Measurements from ENCODE around the gene PDX1. TPM values are rescaled to one million over a fixed set of nuclear protein-coding genes. Genes with fewer than 3 reads are reported as not detected.

Gene PDX1
- not detected in 2 replicates for total RNA-seq (2014; rRNA removed; shearing (Covaris generic))

GRCh38 chr13:27919934-27920676 lies at the start of gene PDX1:
PDX1 (plus strand) TSS chr13:27920000; CDS start chr13:27920139, 139 bp downstream.
- no peak for DNase-seq (ENCODE audit: low spot score)
- in situ Hi-C loops (cut with HindIII; ENCODE audit: low sequenced_read_pairs): no loop called here

- DNase-seq (ENCODE audit: low spot score): no peak
- in situ Hi-C loops (cut with HindIII; ENCODE audit: low sequenced_read_pairs): no loop called here
Measured at GRCh38 chr13:27878274-27878673, 41.5 kb upstream of the PDX1 start.

GRCh38 chr13:27889471-27889870 lies 30.3 kb upstream of the PDX1 start:
- in situ Hi-C loops (cut with HindIII; ENCODE audit: low sequenced_read_pairs): no loop called here
- no peak for DNase-seq (ENCODE audit: low spot score)

GRCh38 chr13:27896726-27897125 lies 23.1 kb upstream of the PDX1 start:
- no peak for DNase-seq (ENCODE audit: low spot score)
- in situ Hi-C loops (cut with HindIII; ENCODE audit: low sequenced_read_pairs): no loop called here

GRCh38 chr13:27904719-27905118 lies 15.1 kb upstream of the PDX1 start:
- no peak for DNase-seq (ENCODE audit: low spot score)
- in situ Hi-C loops (cut with HindIII; ENCODE audit: low sequenced_read_pairs): no loop called here

- in situ Hi-C loops (cut with HindIII; ENCODE audit: low sequenced_read_pairs): no loop called here
- DNase-seq (ENCODE audit: low spot score): no peak
Measured at GRCh38 chr13:27905650-27906049, 14.2 kb upstream of the PDX1 start.

GRCh38 chr13:27907121-27907787 lies 12.5 kb upstream of the PDX1 start:
- in situ Hi-C loops (cut with HindIII; ENCODE audit: low sequenced_read_pairs): no loop called here
- no peak for DNase-seq (ENCODE audit: low spot score)

- DNase-seq (ENCODE audit: low spot score): no peak
- in situ Hi-C loops (cut with HindIII; ENCODE audit: low sequenced_read_pairs): no loop called here
Measured at GRCh38 chr13:27909378-27909777, 10.4 kb upstream of the PDX1 start.

- in situ Hi-C loops (cut with HindIII; ENCODE audit: low sequenced_read_pairs): no loop called here
- DNase-seq (ENCODE audit: low spot score): no peak
Measured at GRCh38 chr13:27911521-27911920, 8.3 kb upstream of the PDX1 start.

GRCh38 chr13:27913160-27913559 lies 6.6 kb upstream of the PDX1 start:
- in situ Hi-C loops (cut with HindIII; ENCODE audit: low sequenced_read_pairs): no loop called here
- DNase-seq (ENCODE audit: low spot score): no peak

GRCh38 chr13:27915301-27916207 lies 4.2 kb upstream of the PDX1 start:
- DNase-seq (ENCODE audit: low spot score): no peak

GRCh38 chr13:27917121-27917947 lies 2.5 kb upstream of the PDX1 start:
- DNase-seq (ENCODE audit: low spot score): no peak
- in situ Hi-C loops (cut with HindIII; ENCODE audit: low sequenced_read_pairs): no loop called here

More at GRCh38 chr13:27915301-27916207, 4.2 kb upstream of the PDX1 start:
- in situ Hi-C loops (cut with HindIII; ENCODE audit: low sequenced_read_pairs): no loop called here

- no peak for DNase-seq (ENCODE audit: low spot score)
- in situ Hi-C loops (cut with HindIII; ENCODE audit: low sequenced_read_pairs): no loop called here
Measured at GRCh38 chr13:27918041-27918917, 1.5 kb upstream of the PDX1 start.

- in situ Hi-C loops (cut with HindIII; ENCODE audit: low sequenced_read_pairs): no loop called here
- DNase-seq (ENCODE audit: low spot score): no peak
Measured at GRCh38 chr13:27918918-27919658, 712 bp upstream of the PDX1 start.

- in situ Hi-C loops (cut with HindIII; ENCODE audit: low sequenced_read_pairs): no loop called here
- no peak for DNase-seq (ENCODE audit: low spot score)
Measured at GRCh38 chr13:27919659-27919933, 204 bp upstream of the PDX1 start.

GRCh38 chr13:27920677-27921420 lies 1.0 kb downstream of the PDX1 start:
- no peak for DNase-seq (ENCODE audit: low spot score)
- in situ Hi-C loops (cut with HindIII; ENCODE audit: low sequenced_read_pairs): no loop called here

- DNase-seq (ENCODE audit: low spot score): no peak
- in situ Hi-C loops (cut with HindIII; ENCODE audit: low sequenced_read_pairs): no loop called here
Measured at GRCh38 chr13:27921421-27921960, 1.7 kb downstream of the PDX1 start.
